Body of pancreas (tissue), 4 donors: ENCODE results near the gene BARHL1. TPM values are rescaled to one million over a fixed set of nuclear protein-coding genes. Genes with fewer than 3 reads are reported as not detected.

Experiments
- ATAC-seq: fragments of 150-250 bp; one replicate; pipeline ENCODE4 v1.9.1; 2016
- DNase-seq, 4 donors: peaks; one replicate each; pipeline ENCODE4 v3.0.0-alpha.2; 2019
- H3K27ac ChIP-seq, 4 donors: fragments of 200-600 bp; sonication (generic); 1 replicate in 3 of 4; 2 replicates in 1 of 4; pipeline versions ENCODE4 v1.5.1 to v1.6.1; 2016 to 2019; ENCODE audit warnings: mild to moderate bottlenecking in 1 of 4, mixed read lengths in 1 of 4, moderate library complexity in 1 of 4
- H3K27me3 ChIP-seq, 2 donors: fragments of 200-600 bp; sonication (generic); one replicate each; pipeline ENCODE4 v1.6.0; 2016; ENCODE audit warnings: mild to moderate bottlenecking in 1 of 2
- H3K36me3 ChIP-seq, 2 donors: fragments of 200-600 bp; sonication (generic); replicated peaks in 1 of 2; 2 replicates each; pipeline ENCODE4 v1.5.1; 2016; ENCODE audit warnings: low read depth in 2 of 2; ENCODE audit not compliant: insufficient read depth in 1 of 2
- H3K4me1 ChIP-seq: fragments of 200-600 bp; sonication (generic); one replicate; pipeline ENCODE4 v1.6.0; 2016
- H3K4me3 ChIP-seq, 2 donors: fragments of 200-600 bp; sonication (generic); 1 replicate in 1 of 2; 2 replicates in 1 of 2; pipeline ENCODE4 v1.5.1; 2016 to 2019
- H3K9me3 ChIP-seq, 3 donors: fragments of 200-600 bp; sonication (generic); 1 replicate in 2 of 3; 2 replicates in 1 of 3; pipeline ENCODE4 v1.5.1; 2016
- CTCF ChIP-seq, 7 experiments: fragments of 450-650 bp in 4 of 7; fragments of 200-600 bp in 3 of 7; sonication (generic) in 3 of 7; IDR thresholded peaks; one replicate each; pipeline ENCODE4 v1.5.1; 2016 to 2019; ENCODE audit warnings: antibody characterized with exemption in 7 of 7
- POLR2A ChIP-seq, 3 donors: fragments of 450-650 bp; IDR thresholded peaks; one replicate each; pipeline ENCODE4 v1.6.1; 2016; ENCODE audit warnings: antibody characterized with exemption in 3 of 3, mild to moderate bottlenecking in 2 of 3
- WGBS, 2 donors: methylation state at CpG; one replicate each; pipeline ENCODE4 v1.1.5; 2017; 5-methylcytosine and 5-hydroxymethylcytosine counted together
- intact Hi-C: fragments of 100-400 bp; cut with DNase I; formaldehyde crosslinking; loops from one replicate; pipeline ENCODE4 v1.15.1; 2023
- total RNA-seq, 2 donors: library from RNA; depleted of rRNA; stranded (reverse); fragments of >200 nt; gene quantifications; one replicate each; pipeline ENCODE4 v1.1.0, GENCODE V29; 2016

BARHL1 gene
- total RNA-seq, 2 donors from 2014 or later, result not detected

DNA sequence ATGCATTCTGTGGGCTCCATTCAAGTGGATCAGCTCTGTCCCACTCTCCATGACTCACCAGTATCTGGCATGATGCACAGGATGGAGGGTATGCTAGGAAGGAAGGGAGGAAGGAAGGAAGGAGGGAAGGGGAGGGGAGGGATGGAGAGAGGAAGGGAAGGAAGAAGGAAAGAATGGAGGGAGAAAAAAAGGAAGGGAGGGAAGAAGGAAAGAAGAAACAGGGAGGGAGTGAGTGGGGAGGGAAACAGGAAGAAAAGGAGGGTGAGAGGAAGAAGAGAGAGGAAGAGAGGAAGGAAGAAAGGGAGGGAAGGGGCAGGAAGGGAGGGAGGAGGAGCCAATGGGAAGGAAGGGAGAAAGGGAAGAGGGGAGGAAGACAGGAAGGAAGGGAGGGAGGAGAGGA is 5.3 kb upstream of the BARHL1 start:
- peaks cover 5% of the 10 kb centered on the region for H3K4me1 ChIP-seq
- no peak for TF ChIP-seq POLR2A (IDR thresholded peaks at IDR 0.05)
- no peak for TF ChIP-seq CTCF (IDR thresholded peaks at IDR 0.05)

DNA sequence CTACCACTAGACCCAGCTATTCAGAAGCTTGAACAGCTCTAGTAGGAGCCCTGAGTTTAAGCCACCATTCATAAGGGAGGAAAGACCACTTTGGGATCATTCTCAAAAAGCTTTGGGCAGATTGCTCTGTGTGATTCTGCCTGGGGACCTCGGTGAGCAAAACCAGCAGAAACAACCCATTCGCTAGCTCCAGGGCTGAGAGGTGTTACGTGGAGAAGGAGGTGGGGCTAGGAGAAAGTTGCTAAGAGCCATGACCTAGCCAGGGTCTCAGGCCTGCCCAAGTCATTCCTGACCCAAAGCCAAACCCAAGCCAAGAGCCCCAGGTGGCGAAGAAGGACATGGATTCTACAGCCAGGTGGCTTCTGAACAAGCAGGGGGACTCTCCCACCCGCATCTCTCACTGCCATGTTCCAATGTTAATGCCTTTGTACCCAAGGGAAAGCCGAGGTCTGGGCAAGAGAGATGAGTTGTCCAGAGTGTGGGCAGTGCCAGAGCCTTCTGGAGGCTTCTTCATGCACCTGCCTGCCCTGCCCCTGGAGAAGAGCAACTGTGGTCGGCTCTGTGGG is 4.0 kb upstream of the BARHL1 start:
- Histone ChIP-seq H3K27ac (no peak overlapping the region), H3K27me3 (peaks cover 3 to 39% of the 10 kb centered on the region in 2 donors), H3K4me1 (peaks cover 5% of the 10 kb centered on the region), H3K9me3 (no peaks in the 10 kb centered on the region), H3K4me3 (no peak overlapping the region), H3K36me3 (no peaks in the 10 kb centered on the region)
- DNase-seq, result no peak
- intact Hi-C loops, result no loop called here
- WGBS, 2 donors, result 38 to 55% methylated on average over 7 of the region's 7 CpGs
- no peak for ATAC-seq
- TF ChIP-seq POLR2A (IDR thresholded peaks at IDR 0.05), result no peak

More for the DNA sequence above, 5.3 kb upstream of the BARHL1 start:
- H3K27ac ChIP-seq, result no peak overlapping the region
- ATAC-seq (no peak), DNase-seq (no peak)
- peaks cover 3 to 32% of the 10 kb centered on the region in 2 donors for H3K27me3 ChIP-seq
- H3K36me3 ChIP-seq, result no peaks in the 10 kb centered on the region
- no peak overlapping the region for H3K4me3 ChIP-seq
- intact Hi-C loops, result no loop called here
- no peaks in the 10 kb centered on the region for H3K9me3 ChIP-seq

- WGBS, 2 donors, result 1 to 4% methylated on average over 15 of the region's 15 CpGs
- intact Hi-C loops, result no loop called here
- H3K27me3 ChIP-seq, result peaks cover 0 to 40% of the 10 kb centered on the region in 2 donors
Observed at GRCh38 chr9:132579427-132579798, 3.0 kb upstream of the BARHL1 start.

GRCh38 chr9:132582786-132583583 is 579 bp downstream of the BARHL1 start:
- Histone ChIP-seq H3K9me3 (no peaks in the 10 kb centered on the region), H3K4me3 (no peak overlapping the region), H3K4me1 (peaks cover 5% of the 10 kb centered on the region), H3K36me3 (no peaks in the 10 kb centered on the region), H3K27ac (no peak overlapping the region), H3K27me3 (peaks cover 0 to 71% of the 10 kb centered on the region in 2 donors)
- no peak for DNase-seq
- intact Hi-C loops, result no loop called here
- TF ChIP-seq POLR2A (IDR thresholded peaks at IDR 0.05) (no peak), CTCF (IDR thresholded peaks at IDR 0.05) (no peak)
- 7 to 8% methylated on average over 26 to 37 of the region's 37 CpGs for WGBS, 2 donors
- ATAC-seq, result no peak

More at GRCh38 chr9:132579427-132579798, 3.0 kb upstream of the BARHL1 start:
- no peak overlapping the region for H3K27ac ChIP-seq
- H3K4me1 ChIP-seq, result peaks cover 5% of the 10 kb centered on the region
- H3K4me3 ChIP-seq, result no peak overlapping the region
- ATAC-seq, result no peak
- DNase-seq, result no peak
- H3K9me3 ChIP-seq, result no peaks in the 10 kb centered on the region
- no peaks in the 10 kb centered on the region for H3K36me3 ChIP-seq
- TF ChIP-seq CTCF (IDR thresholded peaks at IDR 0.05), result no peak
- no peak for TF ChIP-seq POLR2A (IDR thresholded peaks at IDR 0.05)

GRCh38 chr9:132583584-132584304 is 1.3 kb downstream of the BARHL1 start:
- ATAC-seq (no peak), DNase-seq (no peak)
- Histone ChIP-seq H3K27me3 (peaks cover 0 to 73% of the 10 kb centered on the region in 2 donors), H3K36me3 (no peaks in the 10 kb centered on the region), H3K9me3 (no peaks in the 10 kb centered on the region), H3K4me1 (peaks cover 5% of the 10 kb centered on the region), H3K27ac (no peak overlapping the region), H3K4me3 (no peak overlapping the region)
- intact Hi-C loops, result no loop called here
- WGBS, 2 donors, result 4 to 8% methylated on average over 8 of the region's 8 CpGs
- TF ChIP-seq CTCF (IDR thresholded peaks at IDR 0.05) (no peak), POLR2A (IDR thresholded peaks at IDR 0.05) (no peak)
